ENCODE results near the gene VEGFA.

DNA sequence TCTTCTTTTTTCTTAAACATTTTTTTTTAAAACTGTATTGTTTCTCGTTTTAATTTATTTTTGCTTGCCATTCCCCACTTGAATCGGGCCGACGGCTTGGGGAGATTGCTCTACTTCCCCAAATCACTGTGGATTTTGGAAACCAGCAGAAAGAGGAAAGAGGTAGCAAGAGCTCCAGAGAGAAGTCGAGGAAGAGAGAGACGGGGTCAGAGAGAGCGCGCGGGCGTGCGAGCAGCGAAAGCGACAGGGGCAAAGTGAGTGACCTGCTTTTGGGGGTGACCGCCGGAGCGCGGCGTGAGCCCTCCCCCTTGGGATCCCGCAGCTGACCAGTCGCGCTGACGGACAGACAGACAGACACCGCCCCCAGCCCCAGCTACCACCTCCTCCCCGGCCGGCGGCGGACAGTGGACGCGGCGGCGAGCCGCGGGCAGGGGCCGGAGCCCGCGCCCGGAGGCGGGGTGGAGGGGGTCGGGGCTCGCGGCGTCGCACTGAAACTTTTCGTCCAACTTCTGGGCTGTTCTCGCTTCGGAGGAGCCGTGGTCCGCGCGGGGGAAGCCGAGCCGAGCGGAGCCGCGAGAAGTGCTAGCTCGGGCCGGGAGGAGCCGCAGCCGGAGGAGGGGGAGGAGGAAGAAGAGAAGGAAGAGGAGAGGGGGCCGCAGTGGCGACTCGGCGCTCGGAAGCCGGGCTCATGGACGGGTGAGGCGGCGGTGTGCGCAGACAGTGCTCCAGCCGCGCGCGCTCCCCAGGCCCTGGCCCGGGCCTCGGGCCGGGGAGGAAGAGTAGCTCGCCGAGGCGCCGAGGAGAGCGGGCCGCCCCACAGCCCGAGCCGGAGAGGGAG, 580 bp downstream of the VEGFA start:
- TF ChIP-seq ARNTL (CRISPR knock-in tag; IDR thresholded peaks at IDR 0.05; ENCODE audit: borderline replicate concordance, low read depth) (no peak), ZNF565 (CRISPR knock-in tag; conservative IDR thresholded peaks at IDR 0.05; ENCODE audit: low read depth) (no peak), ZC3H10 (CRISPR knock-in tag; IDR thresholded peaks at IDR 0.05) (no peak), OSR1 (CRISPR knock-in tag; IDR thresholded peaks at IDR 0.05) (no peak), SNAI2 (CRISPR knock-in tag; IDR thresholded peaks at IDR 0.05) (no peak), ESRRG (CRISPR knock-in tag; IDR thresholded peaks at IDR 0.05) (no peak), ZFP30 (CRISPR knock-in tag; IDR thresholded peaks at IDR 0.05) (no peak), ZNF70 (CRISPR knock-in tag; IDR thresholded peaks at IDR 0.05) (no peak), ISL1 (CRISPR knock-in tag; IDR thresholded peaks at IDR 0.05) (no peak), RARB (CRISPR knock-in tag; IDR thresholded peaks at IDR 0.05) (no peak)
- TF ChIP-seq, protein P1, sequence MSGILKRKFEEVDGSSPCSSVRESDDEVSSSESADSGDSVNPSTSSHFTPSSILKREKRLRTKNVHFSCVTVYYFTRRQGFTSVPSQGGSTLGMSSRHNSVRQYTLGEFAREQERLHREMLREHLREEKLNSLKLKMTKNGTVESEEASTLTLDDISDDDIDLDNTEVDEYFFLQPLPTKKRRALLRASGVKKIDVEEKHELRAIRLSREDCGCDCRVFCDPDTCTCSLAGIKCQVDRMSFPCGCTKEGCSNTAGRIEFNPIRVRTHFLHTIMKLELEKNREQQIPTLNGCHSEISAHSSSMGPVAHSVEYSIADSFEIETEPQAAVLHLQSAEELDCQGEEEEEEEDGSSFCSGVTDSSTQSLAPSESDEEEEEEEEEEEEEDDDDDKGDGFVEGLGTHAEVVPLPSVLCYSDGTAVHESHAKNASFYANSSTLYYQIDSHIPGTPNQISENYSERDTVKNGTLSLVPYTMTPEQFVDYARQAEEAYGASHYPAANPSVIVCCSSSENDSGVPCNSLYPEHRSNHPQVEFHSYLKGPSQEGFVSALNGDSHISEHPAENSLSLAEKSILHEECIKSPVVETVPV (CRISPR knock-in tag; IDR thresholded peaks at IDR 0.05) = no peak
- TF ChIP-seq, protein P2, sequence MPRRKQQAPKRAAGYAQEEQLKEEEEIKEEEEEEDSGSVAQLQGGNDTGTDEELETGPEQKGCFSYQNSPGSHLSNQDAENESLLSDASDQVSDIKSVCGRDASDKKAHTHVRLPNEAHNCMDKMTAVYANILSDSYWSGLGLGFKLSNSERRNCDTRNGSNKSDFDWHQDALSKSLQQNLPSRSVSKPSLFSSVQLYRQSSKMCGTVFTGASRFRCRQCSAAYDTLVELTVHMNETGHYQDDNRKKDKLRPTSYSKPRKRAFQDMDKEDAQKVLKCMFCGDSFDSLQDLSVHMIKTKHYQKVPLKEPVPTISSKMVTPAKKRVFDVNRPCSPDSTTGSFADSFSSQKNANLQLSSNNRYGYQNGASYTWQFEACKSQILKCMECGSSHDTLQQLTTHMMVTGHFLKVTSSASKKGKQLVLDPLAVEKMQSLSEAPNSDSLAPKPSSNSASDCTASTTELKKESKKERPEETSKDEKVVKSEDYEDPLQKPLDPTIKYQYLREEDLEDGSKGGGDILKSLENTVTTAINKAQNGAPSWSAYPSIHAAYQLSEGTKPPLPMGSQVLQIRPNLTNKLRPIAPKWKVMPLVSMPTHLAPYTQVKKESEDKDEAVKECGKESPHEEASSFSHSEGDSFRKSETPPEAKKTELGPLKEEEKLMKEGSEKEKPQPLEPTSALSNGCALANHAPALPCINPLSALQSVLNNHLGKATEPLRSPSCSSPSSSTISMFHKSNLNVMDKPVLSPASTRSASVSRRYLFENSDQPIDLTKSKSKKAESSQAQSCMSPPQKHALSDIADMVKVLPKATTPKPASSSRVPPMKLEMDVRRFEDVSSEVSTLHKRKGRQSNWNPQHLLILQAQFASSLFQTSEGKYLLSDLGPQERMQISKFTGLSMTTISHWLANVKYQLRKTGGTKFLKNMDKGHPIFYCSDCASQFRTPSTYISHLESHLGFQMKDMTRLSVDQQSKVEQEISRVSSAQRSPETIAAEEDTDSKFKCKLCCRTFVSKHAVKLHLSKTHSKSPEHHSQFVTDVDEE (CRISPR knock-in tag; IDR thresholded peaks at IDR 0.05) = no peak
- TF ChIP-seq, protein P3, sequence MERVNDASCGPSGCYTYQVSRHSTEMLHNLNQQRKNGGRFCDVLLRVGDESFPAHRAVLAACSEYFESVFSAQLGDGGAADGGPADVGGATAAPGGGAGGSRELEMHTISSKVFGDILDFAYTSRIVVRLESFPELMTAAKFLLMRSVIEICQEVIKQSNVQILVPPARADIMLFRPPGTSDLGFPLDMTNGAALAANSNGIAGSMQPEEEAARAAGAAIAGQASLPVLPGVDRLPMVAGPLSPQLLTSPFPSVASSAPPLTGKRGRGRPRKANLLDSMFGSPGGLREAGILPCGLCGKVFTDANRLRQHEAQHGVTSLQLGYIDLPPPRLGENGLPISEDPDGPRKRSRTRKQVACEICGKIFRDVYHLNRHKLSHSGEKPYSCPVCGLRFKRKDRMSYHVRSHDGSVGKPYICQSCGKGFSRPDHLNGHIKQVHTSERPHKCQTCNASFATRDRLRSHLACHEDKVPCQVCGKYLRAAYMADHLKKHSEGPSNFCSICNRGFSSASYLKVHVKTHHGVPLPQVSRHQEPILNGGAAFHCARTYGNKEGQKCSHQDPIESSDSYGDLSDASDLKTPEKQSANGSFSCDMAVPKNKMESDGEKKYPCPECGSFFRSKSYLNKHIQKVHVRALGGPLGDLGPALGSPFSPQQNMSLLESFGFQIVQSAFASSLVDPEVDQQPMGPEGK (CRISPR knock-in tag; IDR thresholded peaks at IDR 0.05; ENCODE audit: borderline replicate concordance) = no peak

Measured in SK-N-SH treated with all-trans-retinoic acid at 6 μM for 48 hours (cell line).